ENCODE measurements around the gene MGST3. TPM values are rescaled to one million over a fixed set of nuclear protein-coding genes. Genes with fewer than 3 reads are reported as not detected.
A peak's percentile ranks its signal among the peaks of the same experiment; 100 is the strongest.

The MGST3 gene
- total and polyA plus RNA-seq, 2 of the 13 experiments (the other 11 are each of a cell fraction or from before 2014, with no cell fraction given) = 59.7 to 61.2 TPM

- TF ChIP-seq THAP9 (CRISPR knock-in tag; IDR thresholded peaks at IDR 0.05; ENCODE audit: borderline replicate concordance) (peak; percentile 76), ZGPAT (CRISPR knock-in tag; IDR thresholded peaks at IDR 0.05) (peak; percentile 87; the same call in 1 of the 2 replicates), ZNF230 (CRISPR knock-in tag; IDR thresholded peaks at IDR 0.05) (0 out of 2 replicates have a peak, but pooled peaks have one; percentile 35), ZNF367 (CRISPR knock-in tag; IDR thresholded peaks at IDR 0.05; ENCODE audit: borderline replicate concordance) (no peak), IRF1 (CRISPR knock-in tag; IDR thresholded peaks at IDR 0.05; ENCODE audit: low read depth) (no peak), STAG1 (CRISPR knock-in tag; IDR thresholded peaks at IDR 0.05) (peak; percentile 44; the same call in 1 of the 2 replicates), ZNF670 (CRISPR knock-in tag; IDR thresholded peaks at IDR 0.05; ENCODE audit: borderline replicate concordance) (peak; percentile 68; the same call in 1 of the 2 replicates), EEA1 (CRISPR knock-in tag; IDR thresholded peaks at IDR 0.05; ENCODE audit: borderline replicate concordance) (no peak), REXO4 (CRISPR knock-in tag; IDR thresholded peaks at IDR 0.05; ENCODE audit: borderline replicate concordance) (no peak), ZXDC (CRISPR knock-in tag; IDR thresholded peaks at IDR 0.05) (0 out of 2 replicates have a peak, but pooled peaks have one; percentile 69), ZNF224 (CRISPR knock-in tag; IDR thresholded peaks at IDR 0.05) (peak; percentile 77), ZNF580 (CRISPR knock-in tag; IDR thresholded peaks at IDR 0.05; ENCODE audit: borderline replicate concordance, low read depth) (no peak), BORCS8-MEF2B (CRISPR knock-in tag; IDR thresholded peaks at IDR 0.05) (no peak), ZNF30 (CRISPR knock-in tag; IDR thresholded peaks at IDR 0.05) (peak; percentile 69), ARID2 (CRISPR knock-in tag; IDR thresholded peaks at IDR 0.05; ENCODE audit: borderline replicate concordance) (no peak), ZNF235 (CRISPR knock-in tag; IDR thresholded peaks at IDR 0.05; ENCODE audit: borderline replicate concordance) (no peak), TARDBP (CRISPR knock-in tag; IDR thresholded peaks at IDR 0.05) (no peak), ZEB1 (IDR thresholded peaks at IDR 0.05; ENCODE audit: insufficient replicate concordance, low read depth) (no peak), FOXK2 (IDR thresholded peaks at IDR 0.05) (no peak), ZKSCAN8 (CRISPR knock-in tag; IDR thresholded peaks at IDR 0.05; ENCODE audit: borderline replicate concordance) (0 out of 2 replicates have a peak, but pooled peaks have one; percentile 15), TAF1 (CRISPR knock-in tag; IDR thresholded peaks at IDR 0.05) (peak; percentile 87)
These were observed 67.1 kb downstream of the MGST3 start, which contains the start of gene ALDH9A1 (continued) for GRCh38 chr1:165697881-165698760.
